Adipocyte (in vitro differentiated cells): ENCODE results near the gene C10orf67.

ENCODE experiments used
- DNase-seq: peaks from one replicate; pipeline ENCODE4 v3.0.0-alpha.2; 2015; ENCODE audit warnings: low read depth
- H3K27me3 ChIP-seq: replicated peaks from 2 replicates; pipeline ENCODE4 v1.7.0; 2013; ENCODE audit warnings: mild to moderate bottlenecking, low read length, moderate library complexity; ENCODE audit not compliant: control insufficient read depth, insufficient read depth
- H3K36me3 ChIP-seq: 2 replicates; pipeline ENCODE4 v1.7.0; 2013; ENCODE audit warnings: low read length, mild to moderate bottlenecking, moderate library complexity; ENCODE audit not compliant: control insufficient read depth, insufficient read depth, severe bottlenecking
- H3K4me1 ChIP-seq: 2 replicates; pipeline ENCODE4 v1.7.0; 2013; ENCODE audit warnings: mild to moderate bottlenecking, low read length, moderate library complexity; ENCODE audit not compliant: control insufficient read depth, insufficient read depth
- H3K4me3 ChIP-seq: 2 replicates; pipeline ENCODE4 v1.7.0; 2013; ENCODE audit warnings: mild to moderate bottlenecking, low read length, moderate library complexity
- H3K9ac ChIP-seq: 2 replicates; pipeline ENCODE4 v1.7.0; 2013; ENCODE audit warnings: mild to moderate bottlenecking, low read length, moderate library complexity
- H3K9me3 ChIP-seq: 2 replicates; pipeline ENCODE4 v1.7.0; 2013; ENCODE audit warnings: mild to moderate bottlenecking, low read length, moderate library complexity; ENCODE audit not compliant: control insufficient read depth

Gene C10orf67

GRCh38 chr10:23194966-23195845 lies 149.4 kb downstream of the C10orf67 start:
- Histone ChIP-seq H3K4me3 (no peak overlapping the region), H3K4me1 (no peaks in the 10 kb centered on the region), H3K27me3 (peaks cover 74% of the 10 kb centered on the region), H3K36me3 (no peaks in the 10 kb centered on the region), H3K9ac (no peak overlapping the region), H3K9me3 (peaks cover 8% of the 10 kb centered on the region)
- no peak for DNase-seq

DNA sequence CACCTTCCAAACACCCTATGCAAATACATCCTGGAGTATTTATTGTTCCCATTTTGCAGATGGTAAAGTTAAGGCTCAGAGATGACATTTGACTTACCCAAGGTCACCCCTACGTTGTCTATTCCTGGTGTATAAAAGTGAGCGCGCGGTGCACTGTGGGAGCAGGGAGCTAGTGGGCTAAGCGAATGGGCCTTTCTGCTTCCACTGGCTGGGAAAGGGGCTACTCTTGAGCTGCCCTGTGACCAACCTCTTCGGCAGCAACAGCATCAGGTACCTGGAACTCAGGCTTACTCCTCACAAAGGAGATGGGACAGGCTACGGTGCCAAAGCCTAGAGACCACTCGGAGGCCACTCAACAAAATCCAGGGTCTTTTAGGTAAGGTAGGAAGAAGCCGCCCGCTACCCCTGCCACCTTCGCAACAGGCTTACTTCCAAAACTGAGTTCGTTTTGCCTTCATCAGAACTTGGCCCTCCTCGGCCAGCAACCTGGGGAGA lies 150.1 kb downstream of the C10orf67 start:
- H3K36me3 ChIP-seq, result no peaks in the 10 kb centered on the region
- no peak for DNase-seq
- H3K4me1 ChIP-seq, result no peaks in the 10 kb centered on the region
- no peak overlapping the region for H3K4me3 ChIP-seq
- peaks cover 8% of the 10 kb centered on the region for H3K9me3 ChIP-seq
- H3K27me3 ChIP-seq, result peaks cover 72% of the 10 kb centered on the region
- H3K9ac ChIP-seq, result no peak overlapping the region

- Histone ChIP-seq H3K4me3 (no peak overlapping the region), H3K27me3 (peaks cover 79% of the 10 kb centered on the region), H3K36me3 (no peaks in the 10 kb centered on the region), H3K9ac (no peak overlapping the region), H3K9me3 (peaks cover 8% of the 10 kb centered on the region), H3K4me1 (no peaks in the 10 kb centered on the region)
- DNase-seq, result no peak
These were observed 151.0 kb downstream of the C10orf67 start for GRCh38 chr10:23193435-23194074.

GRCh38 chr10:23192712-23193434 lies 151.7 kb downstream of the C10orf67 start:
- peaks cover 8% of the 10 kb centered on the region for H3K9me3 ChIP-seq
- H3K4me3 ChIP-seq, result no peak overlapping the region
- no peak overlapping the region for H3K9ac ChIP-seq
- peaks cover 78% of the 10 kb centered on the region for H3K27me3 ChIP-seq
- H3K36me3 ChIP-seq, result no peaks in the 10 kb centered on the region
- no peaks in the 10 kb centered on the region for H3K4me1 ChIP-seq
- no peak for DNase-seq

- H3K9ac ChIP-seq, result no peak within 1 kb of the TSS
- no peaks in the 10 kb centered on the region for H3K4me1 ChIP-seq
- H3K36me3 ChIP-seq, result no peaks in the 10 kb centered on the region
- H3K4me3 ChIP-seq, result no peak within 1 kb of the TSS
- DNase-seq, result no peak
- peaks cover 73% of the 10 kb centered on the region for H3K27me3 ChIP-seq
- H3K9me3 ChIP-seq, result peaks cover 8% of the 10 kb centered on the region
These were observed 152.6 kb downstream of the C10orf67 start, which contains the start of gene PTF1A for GRCh38 chr10:23191764-23192711. Gene PTF1A (plus strand): TSS chr10:23192312. CDS start chr10:23192531, 219 bp downstream.

DNA sequence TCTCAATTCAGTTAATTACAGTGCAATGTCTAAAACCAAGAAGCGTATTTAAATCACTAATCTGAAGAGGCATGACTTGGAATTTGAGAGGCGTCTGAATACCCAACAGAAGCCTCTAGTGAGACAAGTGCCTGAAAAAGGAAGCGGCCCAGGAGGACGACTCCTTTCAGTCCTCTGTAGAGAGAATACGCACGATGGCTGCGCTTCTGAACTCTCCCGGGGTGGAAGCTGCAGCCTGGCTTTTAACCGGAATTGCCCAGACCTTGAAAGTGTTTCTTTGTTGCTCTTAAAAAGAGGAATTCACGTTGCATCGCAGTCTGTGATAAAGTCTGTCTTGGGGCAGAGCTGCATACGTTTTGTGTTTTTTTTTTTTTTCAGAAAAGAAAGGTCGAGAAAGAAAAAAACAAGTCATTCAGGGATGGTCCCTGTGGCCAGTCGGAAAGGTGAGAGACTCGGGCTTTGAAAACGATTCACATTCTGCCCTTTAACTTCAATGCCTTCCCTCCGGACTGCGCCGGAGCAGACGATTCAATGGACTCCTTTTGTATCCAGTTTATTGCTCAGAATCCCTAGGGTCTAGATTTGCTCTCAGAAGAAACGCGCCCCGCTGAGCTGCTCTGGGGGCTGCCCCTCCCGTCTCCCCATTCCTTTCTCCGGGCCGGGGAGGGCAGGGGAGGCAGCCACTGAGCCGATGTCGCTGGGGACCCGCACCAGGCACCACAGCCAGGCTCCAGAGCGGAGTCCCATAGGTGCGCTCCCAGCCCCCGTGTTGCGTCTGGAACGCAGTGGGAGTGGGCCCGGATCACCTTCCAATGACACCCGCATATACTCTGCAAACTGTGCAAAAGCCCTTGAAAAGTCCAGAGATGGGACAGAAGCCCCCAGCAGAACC lies 153.5 kb downstream of the C10orf67 start:
- DNase-seq, result no peak
- Histone ChIP-seq H3K36me3 (no peaks in the 10 kb centered on the region), H3K4me3 (no peak overlapping the region), H3K9me3 (peaks cover 8% of the 10 kb centered on the region), H3K4me1 (no peaks in the 10 kb centered on the region), H3K9ac (no peak overlapping the region), H3K27me3 (peaks cover 66% of the 10 kb centered on the region)

DNA sequence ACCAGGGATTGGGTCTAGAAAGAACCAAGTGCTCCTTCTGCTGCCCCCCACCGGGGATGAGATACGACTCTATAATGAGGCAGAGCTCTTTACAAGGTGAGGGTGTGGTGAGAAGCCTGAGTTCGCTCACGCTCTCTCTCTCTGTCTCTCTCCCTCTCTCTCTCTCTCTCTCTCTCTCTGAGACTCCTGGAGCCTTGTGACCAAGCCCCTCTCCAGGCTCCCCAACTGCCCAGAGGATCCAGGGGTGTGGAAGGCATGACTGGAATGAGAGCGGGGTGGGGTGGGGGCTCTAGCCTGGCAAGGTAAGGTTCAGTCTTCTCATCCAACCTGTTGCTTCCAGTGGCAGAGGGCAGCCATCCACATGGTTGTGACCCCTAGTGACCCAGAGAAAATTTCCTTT lies 155.6 kb downstream of the C10orf67 start:
- H3K36me3 ChIP-seq, result no peaks in the 10 kb centered on the region
- no peak overlapping the region for H3K9ac ChIP-seq
- H3K4me3 ChIP-seq, result no peak overlapping the region
- DNase-seq, result no peak
- no peaks in the 10 kb centered on the region for H3K4me1 ChIP-seq
- H3K27me3 ChIP-seq, result peaks cover 45% of the 10 kb centered on the region
- H3K9me3 ChIP-seq, result no peaks in the 10 kb centered on the region

DNA sequence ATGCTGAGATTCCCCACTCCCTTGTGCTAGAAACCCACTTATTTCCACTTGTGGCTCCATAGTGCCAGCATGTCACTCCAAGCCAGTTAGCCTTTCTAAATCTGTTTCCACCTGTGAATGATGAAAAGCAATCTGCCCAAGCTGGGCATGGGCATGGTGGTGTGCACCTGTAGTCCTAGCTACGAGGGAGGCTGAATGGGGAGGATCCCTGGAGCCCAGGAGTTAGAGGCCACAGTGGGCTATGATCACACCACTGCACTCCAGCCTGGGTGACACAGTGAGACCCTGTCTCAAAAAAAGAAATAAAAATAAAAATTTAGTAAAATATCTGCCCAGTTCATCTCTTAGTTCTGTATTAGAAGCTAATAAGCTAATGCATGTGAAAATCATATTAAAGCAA lies 157.4 kb downstream of the C10orf67 start:
- Histone ChIP-seq H3K4me3 (no peak overlapping the region), H3K36me3 (no peaks in the 10 kb centered on the region), H3K9me3 (no peaks in the 10 kb centered on the region), H3K27me3 (peaks cover 50% of the 10 kb centered on the region), H3K4me1 (no peaks in the 10 kb centered on the region), H3K9ac (no peak overlapping the region)
- no peak for DNase-seq

GRCh38 chr10:23186697-23187096 lies 157.9 kb downstream of the C10orf67 start:
- no peak for DNase-seq
- H3K9me3 ChIP-seq, result no peaks in the 10 kb centered on the region
- no peak overlapping the region for H3K9ac ChIP-seq
- no peaks in the 10 kb centered on the region for H3K36me3 ChIP-seq
- H3K4me1 ChIP-seq, result no peaks in the 10 kb centered on the region
- H3K27me3 ChIP-seq, result peaks cover 53% of the 10 kb centered on the region
- H3K4me3 ChIP-seq, result no peak overlapping the region

DNA sequence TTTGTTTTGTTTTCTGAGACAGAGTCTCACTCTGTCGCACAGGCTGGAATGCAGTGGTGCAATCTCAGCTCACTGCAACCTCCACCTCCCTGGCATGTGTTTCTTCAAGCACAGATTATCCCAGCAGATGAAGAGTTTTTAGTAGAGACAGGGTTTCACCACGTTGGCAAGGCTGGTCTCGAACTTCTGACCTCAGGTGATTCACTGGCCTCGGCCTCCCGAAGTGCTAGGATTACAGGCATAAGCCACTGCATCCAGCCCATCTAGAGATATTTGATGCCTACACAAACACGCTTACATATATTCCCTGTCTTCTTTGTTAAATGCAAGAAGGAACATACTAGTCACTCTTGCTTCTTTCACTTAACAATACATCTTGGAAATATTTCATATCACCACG lies 158.4 kb downstream of the C10orf67 start:
- Histone ChIP-seq H3K36me3 (no peaks in the 10 kb centered on the region), H3K4me1 (no peaks in the 10 kb centered on the region), H3K9ac (no peak overlapping the region), H3K27me3 (peaks cover 50% of the 10 kb centered on the region), H3K9me3 (no peaks in the 10 kb centered on the region), H3K4me3 (no peak overlapping the region)
- DNase-seq, result no peak
